ENCODE results near the gene MMP24OS. TPM values are rescaled to one million over a fixed set of nuclear protein-coding genes. Genes with fewer than 3 reads are reported as not detected.

The MMP24OS gene
- total RNA-seq, 1 experiment from 2014 or later = 42.3 TPM

GRCh38 chr20:35271073-35271882, 6.6 kb downstream of the MMP24OS start:
- peak in 1 of 2 experiments; percentile 57 for DNase-seq
- peak overlapping the region; percentile 30 for H3K27ac Mint-ChIP-seq (ENCODE audit: unreplicated experiment)
- intact Hi-C loops (cut with micrococcal nuclease; ENCODE audit: unreplicated experiment) = no loop called here
- no peak for TF ChIP-seq CTCF (IDR thresholded peaks at IDR 0.05; ENCODE audit: insufficient read depth in 1 of 2, low read depth in 1 of 2, low read length in 1 of 2, severe bottlenecking in 1 of 2, unreplicated experiment in 1 of 2)
- H3K36me3 Mint-ChIP-seq (ENCODE audit: insufficient read depth, unreplicated experiment) = peaks cover 29% of the 10 kb centered on the region
- no peaks in the 10 kb centered on the region for H3K9me3 ChIP-seq
- no peak overlapping the region for H3K4me3 ChIP-seq (ENCODE audit: low read depth, low read length)
- peaks cover 13% of the 10 kb centered on the region for H3K4me1 Mint-ChIP-seq (ENCODE audit: low read depth, unreplicated experiment)
- no peak overlapping the region for H3K4me3 Mint-ChIP-seq (ENCODE audit: unreplicated experiment)
- peaks cover 4% of the 10 kb centered on the region for H3K4me1 ChIP-seq
- no TSS peak for BruUV-seq (replicated peaks)
- no peaks in the 10 kb centered on the region; the same call in 1 of the 2 replicates for H3K36me3 ChIP-seq (ENCODE audit: control insufficient read depth, insufficient read depth, low read length)
- CTCF ChIA-PET = interaction anchor here (1.1 to 9.0 kb wide), 4 partner anchors 63 to 175 kb away, joined by 3 to 354 read pairs (median 28); partner anchors contain the start of gene EDEM2
- H3K9me3 Mint-ChIP-seq (ENCODE audit: unreplicated experiment) = no peaks in the 10 kb centered on the region
- H3K27me3 Mint-ChIP-seq (ENCODE audit: insufficient read depth, unreplicated experiment) = no peaks in the 10 kb centered on the region
- no peaks in the 10 kb centered on the region for H3K27me3 ChIP-seq (replicated peaks; ENCODE audit: control insufficient read depth, insufficient read depth, low read length)
- POLR2A ChIA-PET = interaction anchor here (1.0 kb wide), 1 partner anchor 13 kb away, joined by 3 read pairs; the partner anchor contains the start of gene EIF6

- H3K9me3 ChIP-seq = no peaks in the 10 kb centered on the region
- H3K36me3 ChIP-seq (ENCODE audit: control insufficient read depth, insufficient read depth, low read length) = no peaks in the 10 kb centered on the region
- no TSS peak for BruUV-seq (replicated peaks)
- H3K27me3 ChIP-seq (replicated peaks; ENCODE audit: control insufficient read depth, insufficient read depth, low read length) = no peaks in the 10 kb centered on the region
- CTCF ChIA-PET = interaction anchor here (1.0 to 9.0 kb wide), 6 partner anchors 62 to 396 kb away, joined by 3 to 354 read pairs (median 8); partner anchors contain the start of gene EDEM2
- H3K4me1 ChIP-seq = peaks cover 9% of the 10 kb centered on the region
- H3K27me3 Mint-ChIP-seq (ENCODE audit: insufficient read depth, unreplicated experiment) = no peaks in the 10 kb centered on the region
- intact Hi-C loops (cut with micrococcal nuclease; ENCODE audit: unreplicated experiment) = no loop called here
- H3K36me3 Mint-ChIP-seq (ENCODE audit: insufficient read depth, unreplicated experiment) = peaks cover 29% of the 10 kb centered on the region
- no peaks in the 10 kb centered on the region for H3K9me3 Mint-ChIP-seq (ENCODE audit: unreplicated experiment)
- H3K4me3 ChIP-seq (ENCODE audit: low read depth, low read length) = no peak overlapping the region
- no peak overlapping the region for H3K4me3 Mint-ChIP-seq (ENCODE audit: unreplicated experiment)
- TF ChIP-seq CTCF (IDR thresholded peaks at IDR 0.05; ENCODE audit: insufficient read depth in 1 of 2, low read depth in 1 of 2, low read length in 1 of 2, severe bottlenecking in 1 of 2, unreplicated experiment in 1 of 2) = no peak
- POLR2A ChIA-PET = interaction anchor here (0.6 to 1.0 kb wide), 2 partner anchors 14 to 16 kb away, joined by 3 read pairs; partner anchors contain the start of gene EIF6
- H3K4me1 Mint-ChIP-seq (ENCODE audit: low read depth, unreplicated experiment) = peaks cover 14% of the 10 kb centered on the region
- H3K27ac Mint-ChIP-seq (ENCODE audit: unreplicated experiment) = peak overlapping the region; percentile 38
- DNase-seq = no peak
These were observed 7.7 kb downstream of the MMP24OS start for GRCh38 chr20:35270021-35270902.
